PFSK-1 (cell line): ENCODE data around the gene COX6B2.

Source experiments
- FOXP2 ChIP-seq: optimal IDR thresholded peaks from 2 replicates; pipeline ENCODE3; 2011; ENCODE audit warnings: borderline replicate concordance, control low read depth, inconsistent platforms; ENCODE audit not compliant: insufficient read depth; ENCODE audit errors: extremely low read length, extremely low read depth
- POLR2AphosphoS5 ChIP-seq: IDR thresholded peaks from 2 replicates; pipeline ENCODE4 v1.6.1; 2012; ENCODE audit warnings: low read depth, mild to moderate bottlenecking, control low read depth, low read length, moderate library complexity
- SIN3A ChIP-seq: IDR thresholded peaks from 2 replicates; pipeline ENCODE4 v1.6.1; 2012; ENCODE audit warnings: mild to moderate bottlenecking, low read length, moderate library complexity, borderline replicate concordance; ENCODE audit not compliant: insufficient read depth
- TAF1 ChIP-seq: IDR thresholded peaks from 2 replicates; pipeline ENCODE4 v1.6.1; 2012; ENCODE audit warnings: low read length, control low read depth, borderline replicate concordance; ENCODE audit not compliant: insufficient read depth
- TF ChIP-seq, protein P1 (sequence below), 2 experiments: IDR thresholded peaks; 2 replicates each; pipeline versions ENCODE4 v1.6.1 to v1.8.0; 2011 to 2012; ENCODE audit warnings: low read depth in 2 of 2, low read length in 2 of 2, control low read depth in 1 of 2, inconsistent platforms in 1 of 2, mild to moderate bottlenecking in 1 of 2, moderate library complexity in 1 of 2; ENCODE audit not compliant: insufficient read depth in 1 of 2

COX6B2 gene

DNA sequence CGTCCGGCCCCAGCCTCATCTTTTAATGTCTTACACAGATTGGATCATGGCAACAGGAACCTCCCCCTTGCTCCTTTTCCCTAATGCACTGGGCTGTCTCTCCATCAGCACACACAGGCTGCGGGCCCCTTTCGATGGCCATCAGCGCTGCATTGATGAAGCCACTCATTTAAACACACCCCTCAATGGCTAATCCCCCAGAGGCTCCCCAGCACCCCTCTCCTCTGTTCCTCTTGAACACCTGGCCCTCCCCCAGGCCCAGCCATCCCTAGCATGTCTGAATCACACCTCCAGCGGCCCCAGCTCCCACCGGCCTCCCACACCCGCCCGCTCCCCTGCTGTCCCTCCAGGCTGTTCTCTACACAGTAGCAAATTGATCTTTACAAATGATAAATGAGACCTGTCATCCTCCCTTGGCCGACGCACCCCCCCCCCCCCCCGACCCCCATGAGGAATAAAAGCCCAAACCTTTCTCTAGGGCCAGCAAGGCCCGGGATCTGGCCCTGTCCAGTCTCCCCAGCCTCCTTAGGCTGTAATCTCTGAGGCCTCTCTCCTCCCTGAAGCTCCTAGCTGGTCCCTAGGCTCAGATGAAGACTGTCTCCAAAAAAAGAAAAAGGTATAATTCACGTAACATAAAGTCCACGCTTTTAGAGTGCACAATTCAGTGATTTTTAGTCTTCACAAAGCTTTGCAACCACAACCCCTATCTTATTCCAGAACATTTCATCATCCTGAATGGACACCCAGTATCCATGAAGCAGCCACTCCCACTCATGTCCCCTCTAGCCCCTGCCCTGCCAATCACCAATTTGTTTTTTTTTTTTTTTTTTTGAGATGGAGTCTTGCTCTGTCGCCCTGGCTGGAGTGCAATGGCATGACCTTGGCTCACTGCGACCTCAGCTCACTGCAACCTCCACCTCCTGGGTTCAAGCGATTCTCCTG is 38.6 kb upstream of the COX6B2 start:
- TF ChIP-seq, protein P1, sequence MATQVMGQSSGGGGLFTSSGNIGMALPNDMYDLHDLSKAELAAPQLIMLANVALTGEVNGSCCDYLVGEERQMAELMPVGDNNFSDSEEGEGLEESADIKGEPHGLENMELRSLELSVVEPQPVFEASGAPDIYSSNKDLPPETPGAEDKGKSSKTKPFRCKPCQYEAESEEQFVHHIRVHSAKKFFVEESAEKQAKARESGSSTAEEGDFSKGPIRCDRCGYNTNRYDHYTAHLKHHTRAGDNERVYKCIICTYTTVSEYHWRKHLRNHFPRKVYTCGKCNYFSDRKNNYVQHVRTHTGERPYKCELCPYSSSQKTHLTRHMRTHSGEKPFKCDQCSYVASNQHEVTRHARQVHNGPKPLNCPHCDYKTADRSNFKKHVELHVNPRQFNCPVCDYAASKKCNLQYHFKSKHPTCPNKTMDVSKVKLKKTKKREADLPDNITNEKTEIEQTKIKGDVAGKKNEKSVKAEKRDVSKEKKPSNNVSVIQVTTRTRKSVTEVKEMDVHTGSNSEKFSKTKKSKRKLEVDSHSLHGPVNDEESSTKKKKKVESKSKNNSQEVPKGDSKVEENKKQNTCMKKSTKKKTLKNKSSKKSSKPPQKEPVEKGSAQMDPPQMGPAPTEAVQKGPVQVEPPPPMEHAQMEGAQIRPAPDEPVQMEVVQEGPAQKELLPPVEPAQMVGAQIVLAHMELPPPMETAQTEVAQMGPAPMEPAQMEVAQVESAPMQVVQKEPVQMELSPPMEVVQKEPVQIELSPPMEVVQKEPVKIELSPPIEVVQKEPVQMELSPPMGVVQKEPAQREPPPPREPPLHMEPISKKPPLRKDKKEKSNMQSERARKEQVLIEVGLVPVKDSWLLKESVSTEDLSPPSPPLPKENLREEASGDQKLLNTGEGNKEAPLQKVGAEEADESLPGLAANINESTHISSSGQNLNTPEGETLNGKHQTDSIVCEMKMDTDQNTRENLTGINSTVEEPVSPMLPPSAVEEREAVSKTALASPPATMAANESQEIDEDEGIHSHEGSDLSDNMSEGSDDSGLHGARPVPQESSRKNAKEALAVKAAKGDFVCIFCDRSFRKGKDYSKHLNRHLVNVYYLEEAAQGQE (IDR thresholded peaks at IDR 0.05; ENCODE audit: insufficient read depth in 1 of 2, low read depth in 2 of 2, low read length in 2 of 2) = no peak
- TF ChIP-seq SIN3A = no peak
- TF ChIP-seq FOXP2 = no peak
- TF ChIP-seq POLR2AphosphoS5 = no peak
- no peak for TF ChIP-seq TAF1

DNA sequence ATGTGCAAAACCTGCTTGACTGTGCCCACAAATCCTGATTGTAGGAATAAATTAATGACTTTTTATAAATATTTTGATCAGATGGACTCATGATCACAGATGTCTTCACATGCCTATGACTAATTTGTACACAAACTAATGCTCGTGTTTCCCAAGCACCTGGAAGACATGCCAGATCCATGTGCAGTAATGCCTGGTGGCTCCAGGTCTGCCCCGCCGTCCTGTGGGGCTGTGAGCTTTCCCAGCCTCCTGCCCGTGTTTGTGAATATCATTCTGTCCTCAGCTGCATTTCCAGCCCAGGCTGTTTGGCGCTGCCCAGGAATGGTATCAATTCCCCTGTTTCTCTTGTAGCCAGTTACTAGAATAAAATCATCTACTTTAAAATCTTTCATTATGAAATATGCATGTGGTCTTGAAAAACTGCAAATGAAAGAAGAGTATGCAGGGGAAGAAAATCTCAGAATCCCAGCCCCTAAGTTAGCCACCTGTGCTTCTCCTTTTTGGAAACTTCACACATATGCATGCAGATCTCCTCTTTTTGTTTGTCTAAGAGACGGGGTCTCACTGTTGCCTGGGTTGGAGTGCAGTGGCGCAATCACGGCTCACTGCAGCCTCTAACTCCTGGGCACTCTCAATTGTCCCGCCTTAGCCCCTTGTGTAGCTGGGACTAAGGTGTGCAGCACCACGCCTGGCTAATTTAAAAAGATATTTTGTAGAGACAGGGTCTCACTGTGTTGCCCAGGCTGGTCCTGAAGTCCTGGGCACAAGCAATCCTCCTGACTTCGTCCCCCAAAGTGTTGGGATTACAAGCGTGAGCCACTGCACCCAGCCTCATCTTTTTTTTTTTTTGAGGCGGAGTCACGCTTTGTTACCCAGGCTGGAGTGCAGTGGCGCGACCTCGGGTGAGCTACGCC is 37.4 kb upstream of the COX6B2 start:
- TF ChIP-seq SIN3A (no peak), POLR2AphosphoS5 (no peak; the same call in 1 of the 2 replicates), FOXP2 (no peak), TAF1 (no peak)
- TF ChIP-seq, protein P1 (IDR thresholded peaks at IDR 0.05; ENCODE audit: insufficient read depth in 1 of 2, low read depth in 2 of 2, low read length in 2 of 2) = no peak

DNA sequence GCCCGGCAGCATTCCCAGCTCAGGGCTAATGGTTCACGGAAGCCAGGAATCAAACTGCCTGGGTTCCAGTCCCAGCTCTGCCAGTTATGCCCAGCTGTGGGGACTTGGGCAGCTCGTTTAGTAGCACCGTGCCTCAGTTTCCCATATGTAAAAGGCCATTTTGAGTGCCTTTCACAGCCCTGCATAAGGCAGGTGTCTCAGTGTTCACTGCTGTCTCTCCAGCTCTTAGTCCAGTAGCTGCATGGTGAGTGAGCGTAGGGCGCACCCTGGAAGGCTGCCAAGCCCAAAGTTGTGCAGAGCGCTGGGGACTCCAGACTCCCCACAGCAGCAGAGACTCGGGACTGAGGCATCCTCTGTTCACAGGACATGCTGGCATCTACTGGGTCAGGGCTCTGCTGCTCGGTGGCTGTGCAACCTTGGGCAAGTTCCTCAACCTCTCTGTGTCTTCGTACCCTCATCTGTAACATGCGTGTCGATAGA is 36.7 kb upstream of the COX6B2 start:
- TF ChIP-seq, protein P1 (IDR thresholded peaks at IDR 0.05; ENCODE audit: insufficient read depth in 1 of 2, low read depth in 2 of 2, low read length in 2 of 2) = no peak
- TF ChIP-seq POLR2AphosphoS5 = peak; percentile 69
- no peak for TF ChIP-seq SIN3A
- TF ChIP-seq FOXP2 = no peak
- TF ChIP-seq TAF1 = no peak

DNA sequence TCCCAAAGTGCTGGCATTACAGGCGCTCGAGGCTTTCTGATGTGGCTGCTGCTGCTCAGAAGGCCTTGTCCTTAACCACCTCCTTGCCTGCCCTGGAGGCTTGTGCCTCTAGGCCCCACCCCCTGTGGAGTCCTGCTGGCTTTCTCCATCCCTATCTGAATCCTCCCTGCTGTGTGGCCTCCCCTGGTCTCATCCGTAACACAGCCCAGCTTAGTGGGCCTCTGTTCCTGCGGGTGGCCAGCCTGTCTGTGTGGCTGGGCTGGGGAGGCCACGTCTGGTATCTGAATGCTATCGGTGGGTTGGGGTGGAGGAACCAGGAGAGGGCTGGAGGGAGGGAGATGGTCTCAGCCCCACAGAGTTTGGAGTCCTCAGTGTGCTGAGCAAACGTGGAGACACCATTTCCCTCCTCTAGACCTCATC is 36.0 kb upstream of the COX6B2 start:
- no peak for TF ChIP-seq TAF1
- TF ChIP-seq, protein P1 (IDR thresholded peaks at IDR 0.05; ENCODE audit: insufficient read depth in 1 of 2, low read depth in 2 of 2, low read length in 2 of 2) = no peak
- no peak for TF ChIP-seq SIN3A
- TF ChIP-seq FOXP2 = no peak
